GM10266 (cell line): ENCODE measurements around the gene UCK2.

ENCODE experiments used
- DNase-seq: peaks from one replicate; pipeline ENCODE4 v3.0.0; 2012; ENCODE audit errors: extremely low spot score
- TF ChIP-seq, protein P1 (sequence below): IDR thresholded peaks from 2 replicates; pipeline ENCODE4 v1.5.1; 2012; ENCODE audit warnings: mild to moderate bottlenecking, low read depth; ENCODE audit not compliant: control insufficient read depth, insufficient read depth; ENCODE audit errors: missing control alignments

UCK2 gene

DNA sequence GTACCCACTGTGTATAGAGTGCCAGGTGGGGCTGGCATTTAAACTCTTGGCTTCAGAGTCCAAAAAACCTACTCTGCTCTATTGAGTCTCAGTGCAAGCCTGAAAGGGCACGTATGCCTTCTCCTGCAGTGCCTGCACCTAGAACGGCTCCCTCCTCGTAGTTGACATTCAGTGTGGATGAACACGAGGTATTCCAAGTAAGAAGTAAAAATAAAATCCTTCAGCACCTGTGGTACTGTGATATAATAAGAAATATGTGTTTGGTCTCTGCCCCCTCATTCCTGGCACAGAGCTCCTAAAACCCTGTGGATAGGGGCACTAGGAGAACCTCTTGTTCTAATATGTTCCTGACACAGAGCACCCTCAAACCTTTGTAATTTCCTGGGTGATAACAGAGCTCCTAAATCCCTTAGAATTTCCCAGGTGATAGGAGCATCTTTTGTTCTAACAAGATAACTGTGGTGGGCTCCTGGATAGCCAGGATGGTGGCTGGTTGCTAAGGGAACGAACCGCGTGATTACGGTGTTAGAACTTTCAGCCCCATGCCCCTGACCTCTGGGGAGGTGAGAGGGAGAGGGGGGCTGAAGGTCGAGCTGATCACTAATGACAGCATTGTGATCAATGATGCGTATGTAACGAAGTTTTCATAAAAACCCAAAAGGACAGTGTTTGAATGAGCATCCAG, 16.8 kb downstream of the UCK2 start:
- DNase-seq, result no peak
- TF ChIP-seq, protein P1, sequence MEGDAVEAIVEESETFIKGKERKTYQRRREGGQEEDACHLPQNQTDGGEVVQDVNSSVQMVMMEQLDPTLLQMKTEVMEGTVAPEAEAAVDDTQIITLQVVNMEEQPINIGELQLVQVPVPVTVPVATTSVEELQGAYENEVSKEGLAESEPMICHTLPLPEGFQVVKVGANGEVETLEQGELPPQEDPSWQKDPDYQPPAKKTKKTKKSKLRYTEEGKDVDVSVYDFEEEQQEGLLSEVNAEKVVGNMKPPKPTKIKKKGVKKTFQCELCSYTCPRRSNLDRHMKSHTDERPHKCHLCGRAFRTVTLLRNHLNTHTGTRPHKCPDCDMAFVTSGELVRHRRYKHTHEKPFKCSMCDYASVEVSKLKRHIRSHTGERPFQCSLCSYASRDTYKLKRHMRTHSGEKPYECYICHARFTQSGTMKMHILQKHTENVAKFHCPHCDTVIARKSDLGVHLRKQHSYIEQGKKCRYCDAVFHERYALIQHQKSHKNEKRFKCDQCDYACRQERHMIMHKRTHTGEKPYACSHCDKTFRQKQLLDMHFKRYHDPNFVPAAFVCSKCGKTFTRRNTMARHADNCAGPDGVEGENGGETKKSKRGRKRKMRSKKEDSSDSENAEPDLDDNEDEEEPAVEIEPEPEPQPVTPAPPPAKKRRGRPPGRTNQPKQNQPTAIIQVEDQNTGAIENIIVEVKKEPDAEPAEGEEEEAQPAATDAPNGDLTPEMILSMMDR, result no peak

DNA sequence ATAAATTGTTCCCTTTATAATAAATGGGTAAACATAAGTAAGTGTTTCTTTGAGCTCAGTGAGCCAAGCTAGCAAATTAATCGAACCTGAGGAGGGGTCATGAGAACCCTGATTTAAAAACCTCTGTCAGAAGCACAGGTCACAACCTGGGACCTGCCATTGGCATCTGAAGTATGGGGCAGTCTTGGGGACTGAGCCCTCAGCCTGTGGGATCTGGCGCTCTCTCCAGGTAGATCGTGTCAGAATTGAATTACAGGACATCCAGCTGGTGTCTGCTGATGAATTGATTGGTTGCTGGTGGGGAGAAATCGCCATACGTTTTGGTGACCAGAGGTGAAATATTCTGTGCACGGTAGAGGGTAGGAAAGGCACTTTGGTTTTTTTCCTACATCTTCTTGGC, 17.5 kb downstream of the UCK2 start:
- TF ChIP-seq, protein P1, result no peak
- no peak for DNase-seq

DNA sequence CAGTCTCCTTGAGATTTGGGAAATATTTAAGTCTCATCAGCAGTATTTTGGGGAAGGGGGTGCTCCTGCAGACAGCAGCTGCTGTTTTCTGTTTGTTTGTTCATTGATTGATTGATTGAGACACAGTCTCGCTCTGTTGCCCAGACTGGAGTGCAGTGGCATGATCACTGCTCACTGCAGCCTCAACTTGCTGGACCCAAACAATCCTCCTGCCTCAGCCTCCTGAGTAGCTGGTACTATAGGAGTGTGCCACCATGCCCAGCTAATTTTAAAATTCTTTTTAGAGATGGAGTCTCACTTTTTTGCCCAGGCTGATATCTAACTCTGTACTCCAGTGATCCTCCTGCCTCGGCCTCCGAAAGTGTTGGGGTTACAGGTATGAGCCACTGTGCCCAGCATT, 18.2 kb downstream of the UCK2 start:
- TF ChIP-seq, protein P1, result no peak

DNA sequence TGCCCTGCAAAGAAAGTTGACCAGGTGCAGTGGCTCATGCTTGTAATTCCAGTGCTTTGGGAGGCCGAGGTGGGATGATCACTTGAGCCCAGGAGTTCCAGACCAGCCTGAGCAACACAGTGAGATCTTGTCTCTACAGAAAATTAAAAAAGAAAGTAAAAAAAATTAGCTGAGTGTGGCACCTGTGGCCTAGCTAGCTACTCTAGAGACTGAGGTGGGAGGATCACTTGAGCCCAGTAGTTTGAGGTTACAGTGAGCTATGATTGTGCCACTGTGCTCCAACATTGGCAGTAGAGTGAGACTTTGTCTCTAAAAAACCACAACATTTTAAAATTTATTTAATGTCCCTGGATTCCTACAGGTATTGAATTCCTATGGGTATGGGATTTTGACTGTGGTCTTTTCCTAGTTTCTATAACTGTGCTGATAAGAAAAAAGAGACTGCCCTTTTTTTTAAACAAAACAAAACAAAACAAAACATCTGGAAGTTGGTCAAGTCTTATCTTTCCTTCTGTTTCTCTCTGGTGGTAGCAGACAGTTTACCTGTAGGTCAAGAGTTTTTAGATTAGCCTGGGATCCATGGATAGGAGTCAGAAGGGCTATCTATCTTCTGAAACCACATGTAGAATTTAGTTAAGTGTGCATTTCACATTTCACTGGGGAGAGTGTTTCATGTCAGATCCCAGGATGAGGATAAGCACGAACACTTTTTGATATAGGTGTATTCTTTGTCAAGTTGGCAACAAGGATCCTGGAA, 18.8 kb downstream of the UCK2 start:
- DNase-seq, result no peak
- TF ChIP-seq, protein P1, result no peak

More for the DNA sequence above, 18.2 kb downstream of the UCK2 start:
- no peak for DNase-seq

DNA sequence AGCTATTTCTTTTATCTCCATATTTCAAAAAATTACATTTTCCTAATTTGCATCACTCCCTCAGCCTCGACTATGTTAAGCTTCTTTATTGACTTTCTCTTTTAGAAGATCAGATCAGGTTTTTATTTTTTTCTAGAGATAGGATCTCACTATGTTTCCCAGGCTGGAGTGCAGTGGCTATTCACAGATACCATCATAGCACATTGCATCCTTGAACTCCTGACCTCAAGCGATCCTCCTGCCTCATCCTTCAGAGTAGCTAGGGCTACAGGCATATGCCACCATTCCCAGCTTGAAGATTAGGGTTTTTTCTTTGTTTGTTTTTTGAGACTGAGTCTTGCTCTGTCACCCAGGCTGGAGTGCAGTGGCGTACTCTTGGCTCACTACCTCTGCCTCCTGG, 20.1 kb downstream of the UCK2 start:
- TF ChIP-seq, protein P1, result no peak
- no peak for DNase-seq

DNA sequence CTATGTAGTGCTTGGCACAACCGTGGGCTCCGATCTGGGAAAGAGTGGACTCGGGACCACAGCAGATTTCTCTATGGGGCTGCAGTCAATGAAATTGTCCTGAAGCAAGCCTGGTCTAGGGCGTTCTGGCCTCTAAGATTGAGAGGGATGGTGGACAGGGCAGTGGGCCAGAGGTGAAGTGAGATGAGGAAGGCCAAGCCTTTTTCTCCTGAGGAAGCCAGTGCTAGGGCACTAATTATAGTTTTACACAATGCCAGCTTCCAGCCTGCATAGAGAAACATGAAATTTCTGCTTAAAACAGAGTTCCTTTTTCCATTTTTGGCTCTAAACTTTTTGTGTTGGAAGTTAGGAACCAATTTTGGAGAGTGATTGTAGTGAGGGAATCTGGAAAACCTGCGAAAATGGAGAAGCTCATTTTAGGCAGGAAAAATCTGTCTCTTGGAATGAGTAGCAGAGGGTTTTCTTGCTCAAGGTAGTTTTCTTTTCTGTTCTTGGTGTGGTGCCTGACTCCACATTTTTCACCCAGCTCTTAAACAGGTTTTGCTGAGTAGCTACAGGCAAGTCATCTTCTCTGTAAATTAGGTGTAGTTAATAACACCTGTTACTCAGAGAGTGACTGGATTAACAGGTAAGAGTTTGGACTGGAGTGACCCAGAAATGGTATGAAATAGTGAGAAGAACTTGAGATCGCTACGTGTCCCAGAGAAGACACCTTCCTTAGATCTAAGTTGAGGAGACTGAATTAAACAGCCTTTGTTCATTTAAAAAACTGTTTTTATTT, 22.1 kb downstream of the UCK2 start:
- TF ChIP-seq, protein P1, result no peak
- no peak for DNase-seq

DNA sequence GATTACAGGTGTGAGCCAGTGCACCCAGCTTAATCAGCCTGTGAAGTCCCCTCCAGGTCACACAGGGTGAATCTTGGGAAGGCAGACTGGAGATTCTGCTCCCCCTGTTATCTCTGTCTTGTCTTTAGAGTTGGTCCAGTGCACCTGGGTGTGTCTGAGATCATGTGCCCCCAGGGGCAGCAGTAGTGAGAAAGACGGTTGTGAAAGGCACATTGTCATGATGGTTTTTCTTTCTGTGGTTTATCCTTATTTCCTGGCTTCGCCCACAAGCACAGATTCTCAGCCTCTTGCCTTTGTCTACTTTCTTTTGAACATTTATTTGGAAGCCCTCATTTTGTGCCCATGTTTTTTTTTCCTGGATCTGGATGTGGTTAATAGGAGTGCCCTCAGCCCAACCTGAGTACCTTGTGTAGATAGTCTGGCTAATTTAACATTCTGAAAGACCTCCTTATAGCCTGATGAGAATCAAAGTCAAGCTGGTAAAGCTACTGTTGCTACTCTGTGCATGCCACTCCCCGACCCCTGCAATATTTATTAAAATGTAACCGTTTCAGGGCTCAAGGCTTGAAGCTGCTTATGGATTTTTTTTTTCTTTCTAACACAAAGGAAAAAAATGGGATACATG, 23.7 kb downstream of the UCK2 start:
- TF ChIP-seq, protein P1, result no peak
- no peak for DNase-seq
